CD4-positive, alpha-beta memory T cell (primary cell): ENCODE measurements around the gene LRP1. TPM values are rescaled to one million over a fixed set of nuclear protein-coding genes. Genes with fewer than 3 reads are reported as not detected.

ENCODE experiments used
- CTCF ChIA-PET: fragments of 350-600 bp; sonication (Branson Sonifier 250); formaldehyde crosslinking; loops from one replicate; lab custom pipeline; 2021; ENCODE audit warnings: inconsistent platforms; ENCODE audit not compliant: partially characterized antibody; lab: Charles Lee
- POLR2A ChIA-PET: fragments of 350-600 bp; sonication (Branson Sonifier 250); formaldehyde crosslinking; loops from one replicate; lab custom pipeline; 2021; ENCODE audit not compliant: partially characterized antibody; lab: Charles Lee
- DNase-seq, 5 donors: peaks; one replicate each; pipeline versions ENCODE4 v3.0.0 to v3.0.0-alpha.2; 2020 to 2022; ENCODE audit warnings: mixed read lengths in 1 of 5
- H3K27ac ChIP-seq: one replicate; pipeline ENCODE4 v1.7.0; 2013; ENCODE audit warnings: low read depth, low read length
- H3K27me3 ChIP-seq: 2 replicates; pipeline ENCODE4 v1.7.0; 2013; ENCODE audit warnings: mild to moderate bottlenecking, low read length, moderate library complexity; ENCODE audit not compliant: insufficient read depth
- H3K36me3 ChIP-seq: 2 replicates; pipeline ENCODE4 v1.7.0; 2013; ENCODE audit warnings: mild to moderate bottlenecking, low read length, moderate library complexity; ENCODE audit not compliant: insufficient read depth
- H3K4me1 ChIP-seq: 2 replicates; pipeline ENCODE4 v1.7.0; 2013; ENCODE audit warnings: mild to moderate bottlenecking, low read length, moderate library complexity; ENCODE audit not compliant: insufficient read depth
- H3K4me3 ChIP-seq, 2 donors: one replicate each; pipeline ENCODE4 v1.7.0; 2013; ENCODE audit warnings: low read length in 2 of 2, mild to moderate bottlenecking in 1 of 2
- H3K9me3 ChIP-seq, 2 donors: one replicate each; pipeline ENCODE4 v1.7.0; 2013; ENCODE audit warnings: low read length in 2 of 2, control low read depth in 1 of 2; ENCODE audit not compliant: control insufficient read depth in 1 of 2
- H3K27ac Mint-ChIP-seq, 7 donors: one replicate each; pipeline ENCODE4 v1.8.0; 2020 to 2021; ENCODE audit warnings: mixed read lengths in 7 of 7, mild to moderate bottlenecking in 6 of 7, inconsistent platforms in 3 of 7, moderate library complexity in 3 of 7
- H3K27me3 Mint-ChIP-seq, 2 donors: one replicate each; pipeline ENCODE4 v1.8.0; 2020 to 2021; ENCODE audit warnings: mixed read lengths in 2 of 2
- H3K36me3 Mint-ChIP-seq, 2 donors: one replicate each; pipeline ENCODE4 v1.8.0; 2020 to 2021; ENCODE audit warnings: mixed read lengths in 2 of 2, inconsistent platforms in 1 of 2, mild to moderate bottlenecking in 1 of 2
- H3K4me1 Mint-ChIP-seq, 4 donors: one replicate each; pipeline ENCODE4 v1.8.0; 2020 to 2021; ENCODE audit warnings: mixed read lengths in 4 of 4, mild to moderate bottlenecking in 1 of 4
- H3K4me3 Mint-ChIP-seq, 8 donors: one replicate each; pipeline ENCODE4 v1.8.0; 2020 to 2021; ENCODE audit warnings: mixed read lengths in 8 of 8, mild to moderate bottlenecking in 7 of 8, moderate library complexity in 6 of 8, inconsistent platforms in 3 of 8
- H3K9me3 Mint-ChIP-seq, 8 donors: one replicate each; pipeline ENCODE4 v1.8.0; 2020 to 2021; ENCODE audit warnings: mixed read lengths in 8 of 8, mild to moderate bottlenecking in 5 of 8, inconsistent platforms in 3 of 8, moderate library complexity in 1 of 8
- intact Hi-C: fragments of 100-400 bp; cut with micrococcal nuclease; formaldehyde crosslinking; loops from one replicate; pipeline ENCODE4 v1.15.1; 2023
- polyA plus RNA-seq, 2 donors: library from polyadenylated mRNA; unstranded; fragments of 300-500 nt; fragmentation: Illumina TruSeq; gene quantifications; one replicate each; pipeline ENCODE4 v1.2.3, GENCODE V29; 2021
- total RNA-seq, 2 experiments: library from RNA; stranded (reverse); gene quantifications; one replicate each; pipeline ENCODE4 v1.2.3, GENCODE V29; 2021

Gene LRP1
- total and polyA plus RNA-seq, 4 experiments from 2014 or later: 0.38 to 11.6 (median 9.7) TPM; not detected in 1

DNA sequence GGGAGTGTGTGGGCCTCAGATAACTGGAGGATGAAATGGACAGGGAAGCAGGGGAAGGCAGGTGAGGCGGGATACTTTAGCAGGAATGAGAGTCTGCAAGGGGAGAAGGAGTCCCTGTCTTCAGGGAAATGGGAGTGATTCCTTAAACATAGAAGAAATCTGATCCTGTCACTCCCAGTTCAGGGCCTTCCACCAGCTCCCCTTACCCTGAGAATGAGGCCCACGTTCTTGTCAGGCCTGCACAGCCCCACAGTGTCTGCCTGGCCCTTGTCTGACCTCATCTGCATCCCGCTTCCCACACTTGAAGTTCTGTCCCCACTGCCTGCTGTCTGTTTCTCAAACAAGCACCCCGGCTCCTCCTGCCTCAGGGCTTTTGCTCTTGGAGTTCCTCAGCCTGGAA, 31.8 kb downstream of the LRP1 start:
- POLR2A ChIA-PET: no interaction called here
- no peak overlapping the region for H3K4me3 Mint-ChIP-seq
- no peaks in the 10 kb centered on the region for H3K9me3 Mint-ChIP-seq

DNA sequence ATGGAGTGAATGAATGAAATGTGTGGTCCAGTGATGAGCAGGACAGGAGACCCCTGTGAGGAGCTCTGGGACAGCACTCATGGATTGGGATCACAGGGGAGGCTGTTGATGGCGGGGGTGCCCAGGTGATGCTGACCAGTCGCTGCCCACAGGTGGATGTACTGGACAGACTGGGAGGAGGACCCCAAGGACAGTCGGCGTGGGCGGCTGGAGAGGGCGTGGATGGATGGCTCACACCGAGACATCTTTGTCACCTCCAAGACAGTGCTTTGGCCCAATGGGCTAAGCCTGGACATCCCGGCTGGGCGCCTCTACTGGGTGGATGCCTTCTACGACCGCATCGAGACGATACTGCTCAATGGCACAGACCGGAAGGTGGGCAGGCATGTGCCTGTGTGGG, 32.5 kb downstream of the LRP1 start:
- H3K9me3 ChIP-seq: no peaks in the 10 kb centered on the region
- no peaks in the 10 kb centered on the region for H3K36me3 ChIP-seq
- H3K4me3 Mint-ChIP-seq: no peak overlapping the region
- H3K4me1 Mint-ChIP-seq: peaks cover 4 to 10% (median 7%) of the 10 kb centered on the region in 4 donors
- no peak overlapping the region for H3K4me3 ChIP-seq
- CTCF ChIA-PET: interaction anchor here (1.4 kb wide), 1 partner anchor 53 kb away, joined by 4 read pairs; no protein-coding TSS in a partner anchor
- no peak overlapping the region for H3K27ac ChIP-seq
- H3K4me1 ChIP-seq: no peaks in the 10 kb centered on the region
- DNase-seq: no peak
- H3K27ac Mint-ChIP-seq: no peak overlapping the region
- H3K27me3 Mint-ChIP-seq: no peaks in the 10 kb centered on the region
- no peaks in the 10 kb centered on the region for H3K27me3 ChIP-seq
- intact Hi-C loops: no loop called here
- no peaks in the 10 kb centered on the region for H3K9me3 Mint-ChIP-seq
- POLR2A ChIA-PET: no interaction called here
- peaks cover 0 to 10% of the 10 kb centered on the region in 2 donors for H3K36me3 Mint-ChIP-seq

More for the DNA sequence above, 31.8 kb downstream of the LRP1 start:
- Mint-ChIP-seq H3K36me3 (peaks cover 0 to 10% of the 10 kb centered on the region in 2 donors), H3K27ac (no peak overlapping the region), H3K27me3 (no peaks in the 10 kb centered on the region), H3K4me1 (peaks cover 4 to 10% (median 7%) of the 10 kb centered on the region in 4 donors)
- no peaks in the 10 kb centered on the region for H3K9me3 ChIP-seq
- no peaks in the 10 kb centered on the region for H3K27me3 ChIP-seq
- no peak for DNase-seq
- intact Hi-C loops: no loop called here
- H3K36me3 ChIP-seq: no peaks in the 10 kb centered on the region
- no peak overlapping the region for H3K27ac ChIP-seq
- CTCF ChIA-PET: interaction anchor here (1.0 kb wide), 1 partner anchor 23 kb away, joined by 3 read pairs; no protein-coding TSS in a partner anchor
- H3K4me1 ChIP-seq: no peaks in the 10 kb centered on the region
- no peak overlapping the region for H3K4me3 ChIP-seq

DNA sequence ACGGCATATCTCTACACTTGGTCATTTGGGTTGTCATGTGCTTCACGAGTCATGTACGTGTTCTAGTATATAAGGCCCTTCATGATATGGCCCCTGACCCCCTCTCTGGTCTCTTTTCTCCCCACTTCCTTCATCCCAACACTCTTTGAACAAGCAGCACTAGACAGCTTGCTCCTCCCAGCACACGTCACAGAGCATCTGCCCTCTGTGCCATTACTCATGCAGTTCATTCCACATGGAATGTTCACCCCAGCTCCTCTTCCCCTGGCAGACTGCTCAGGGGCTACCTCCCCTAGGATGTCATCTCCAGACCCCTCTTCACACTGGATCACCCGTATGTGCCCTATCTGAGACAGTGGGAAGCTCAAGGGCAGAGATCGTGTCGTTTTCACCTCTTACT, 33.2 kb downstream of the LRP1 start:
- no peak overlapping the region for H3K27ac ChIP-seq
- H3K27me3 Mint-ChIP-seq: no peaks in the 10 kb centered on the region
- no peak overlapping the region for H3K4me3 ChIP-seq
- no peaks in the 10 kb centered on the region for H3K36me3 ChIP-seq
- H3K9me3 Mint-ChIP-seq: no peaks in the 10 kb centered on the region
- no peak for DNase-seq
- H3K9me3 ChIP-seq: no peaks in the 10 kb centered on the region
- POLR2A ChIA-PET: no interaction called here
- intact Hi-C loops: no loop called here
- H3K36me3 Mint-ChIP-seq: peaks cover 0 to 10% of the 10 kb centered on the region in 2 donors
- no peak overlapping the region for H3K4me3 Mint-ChIP-seq
- no peak overlapping the region for H3K27ac Mint-ChIP-seq
- H3K27me3 ChIP-seq: no peaks in the 10 kb centered on the region
- CTCF ChIA-PET: interaction anchor here (1.4 kb wide), 1 partner anchor 52 kb away, joined by 4 read pairs; no protein-coding TSS in a partner anchor
- H3K4me1 ChIP-seq: no peaks in the 10 kb centered on the region
- H3K4me1 Mint-ChIP-seq: peaks cover 4 to 10% (median 7%) of the 10 kb centered on the region in 4 donors

DNA sequence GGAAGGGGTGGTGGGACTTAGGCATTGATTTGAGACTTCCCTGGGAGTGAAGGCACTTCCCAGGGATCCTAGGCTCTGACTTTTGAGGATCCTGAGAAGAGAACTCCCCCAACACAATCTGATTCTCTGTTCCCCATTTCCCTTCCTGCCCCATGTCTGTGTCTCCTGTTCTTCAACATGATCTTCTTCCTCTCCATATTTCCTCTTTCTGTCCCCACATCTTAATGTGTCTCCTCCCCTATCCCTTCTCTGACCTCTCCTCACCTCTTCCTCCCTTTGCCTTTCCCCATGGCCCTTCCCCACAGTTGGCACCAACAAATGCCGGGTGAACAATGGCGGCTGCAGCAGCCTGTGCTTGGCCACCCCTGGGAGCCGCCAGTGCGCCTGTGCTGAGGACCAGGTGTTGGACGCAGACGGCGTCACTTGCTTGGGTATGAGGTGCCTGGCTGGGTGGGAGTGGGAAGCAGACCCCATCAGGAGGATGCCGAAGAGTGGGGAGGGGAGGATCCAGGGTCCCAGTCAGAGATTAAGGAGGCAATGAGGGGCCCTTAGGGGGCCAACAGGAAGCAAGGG, 34.4 kb downstream of the LRP1 start:
- H3K27ac Mint-ChIP-seq: no peak overlapping the region
- H3K4me1 ChIP-seq: no peaks in the 10 kb centered on the region
- no peak for DNase-seq
- H3K4me3 Mint-ChIP-seq: no peak overlapping the region
- H3K27me3 Mint-ChIP-seq: no peaks in the 10 kb centered on the region
- H3K9me3 ChIP-seq: no peaks in the 10 kb centered on the region
- peaks cover 2 to 6% (median 4%) of the 10 kb centered on the region in 4 donors for H3K4me1 Mint-ChIP-seq
- H3K9me3 Mint-ChIP-seq: no peaks in the 10 kb centered on the region
- POLR2A ChIA-PET: no interaction called here
- no peaks in the 10 kb centered on the region for H3K27me3 ChIP-seq
- no peak overlapping the region for H3K4me3 ChIP-seq
- intact Hi-C loops: no loop called here
- H3K27ac ChIP-seq: no peak overlapping the region
- H3K36me3 ChIP-seq: no peaks in the 10 kb centered on the region
- peaks cover 0 to 7% of the 10 kb centered on the region in 2 donors for H3K36me3 Mint-ChIP-seq
- CTCF ChIA-PET: no interaction called here

DNA sequence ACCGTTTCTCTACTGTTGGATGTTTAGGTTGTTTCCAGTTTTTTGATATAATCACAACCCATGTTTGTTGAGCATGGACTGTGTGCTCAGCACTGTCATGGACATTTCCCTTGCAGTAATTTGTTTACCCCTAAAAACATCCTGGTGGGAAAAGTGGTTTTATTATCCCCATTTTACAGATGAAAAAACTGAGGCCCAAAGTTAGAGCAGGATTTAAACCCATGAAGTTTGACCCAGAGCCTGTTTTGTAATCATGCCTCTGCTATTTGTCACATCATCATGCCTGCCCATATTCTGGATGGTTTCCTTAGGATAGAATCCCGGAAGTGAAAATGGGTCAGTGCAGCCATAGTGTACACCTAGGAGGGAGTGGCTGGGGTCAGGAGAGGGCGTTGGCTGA, 36.2 kb downstream of the LRP1 start:
- Histone ChIP-seq H3K27me3 (no peaks in the 10 kb centered on the region), H3K36me3 (no peaks in the 10 kb centered on the region), H3K9me3 (no peaks in the 10 kb centered on the region), H3K4me1 (no peaks in the 10 kb centered on the region), H3K4me3 (no peak overlapping the region), H3K27ac (no peak overlapping the region)
- no peak overlapping the region for H3K4me3 Mint-ChIP-seq
- H3K4me1 Mint-ChIP-seq: peaks cover 0 to 2% (median 0%) of the 10 kb centered on the region in 4 donors
- H3K9me3 Mint-ChIP-seq: no peaks in the 10 kb centered on the region
- ChIA-PET POLR2A (no interaction called here), CTCF (no interaction called here)
- no peaks in the 10 kb centered on the region for H3K27me3 Mint-ChIP-seq
- peak overlapping the region in 2 of 7 donors; percentile 51 to 76 for H3K27ac Mint-ChIP-seq
- H3K36me3 Mint-ChIP-seq: peaks cover 0 to 7% of the 10 kb centered on the region in 2 donors
- intact Hi-C loops: no loop called here
- no peak for DNase-seq

DNA sequence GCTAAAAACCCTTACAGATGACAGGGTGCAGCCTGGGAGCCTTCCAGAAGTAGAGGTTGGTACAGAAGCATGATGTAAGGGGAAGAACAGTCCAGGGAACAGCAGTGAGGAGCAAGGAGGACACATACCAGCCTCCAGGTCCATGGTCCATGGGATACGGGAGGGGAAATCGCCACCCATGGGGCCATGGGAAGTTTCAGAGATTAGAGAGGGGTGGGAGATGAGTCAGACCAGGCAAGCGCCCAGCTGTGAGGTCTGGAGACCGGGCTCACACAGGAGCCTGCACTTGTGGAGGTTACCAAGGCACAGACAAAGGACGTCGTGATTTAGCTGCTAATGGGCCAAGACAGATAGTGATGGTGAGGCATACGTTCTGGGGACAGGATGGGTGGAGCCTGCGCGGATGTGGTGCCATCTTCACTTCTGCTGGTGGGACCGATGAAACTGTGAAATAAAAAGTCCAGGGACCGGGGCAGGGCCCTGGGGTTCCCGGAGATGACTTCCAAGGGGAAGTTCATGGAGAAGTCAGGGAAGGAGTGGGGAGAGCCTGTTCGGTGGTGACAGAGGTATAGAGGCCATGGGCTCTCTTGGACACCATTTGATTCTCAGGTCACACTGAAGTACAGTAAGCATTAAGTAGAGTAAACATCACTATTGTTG, 36.8 kb downstream of the LRP1 start:
- H3K27me3 ChIP-seq: no peaks in the 10 kb centered on the region
- ChIA-PET POLR2A (no interaction called here), CTCF (no interaction called here)
- Mint-ChIP-seq H3K36me3 (peaks cover 0 to 7% of the 10 kb centered on the region in 2 donors), H3K4me3 (no peak overlapping the region), H3K9me3 (no peaks in the 10 kb centered on the region), H3K27me3 (no peaks in the 10 kb centered on the region), H3K27ac (peak overlapping the region in 1 of 7 donors; percentile 75), H3K4me1 (peaks cover 0 to 2% (median 0%) of the 10 kb centered on the region in 4 donors)
- intact Hi-C loops: no loop called here
- H3K4me3 ChIP-seq: no peak overlapping the region
- no peaks in the 10 kb centered on the region for H3K36me3 ChIP-seq
- no peak for DNase-seq
- no peak overlapping the region for H3K27ac ChIP-seq
- no peaks in the 10 kb centered on the region for H3K4me1 ChIP-seq
- no peaks in the 10 kb centered on the region for H3K9me3 ChIP-seq

DNA sequence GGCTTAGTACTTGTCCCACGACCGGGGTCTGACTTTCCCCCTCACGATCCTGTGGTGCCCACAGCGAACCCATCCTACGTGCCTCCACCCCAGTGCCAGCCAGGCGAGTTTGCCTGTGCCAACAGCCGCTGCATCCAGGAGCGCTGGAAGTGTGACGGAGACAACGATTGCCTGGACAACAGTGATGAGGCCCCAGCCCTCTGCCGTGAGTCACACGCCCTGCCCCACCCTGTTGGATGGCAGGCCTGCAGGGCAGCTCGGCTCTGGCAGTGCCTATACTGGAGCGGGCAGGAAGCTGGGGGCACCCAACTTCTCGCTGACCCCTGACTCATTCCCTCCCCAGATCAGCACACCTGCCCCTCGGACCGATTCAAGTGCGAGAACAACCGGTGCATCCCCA, 37.5 kb downstream of the LRP1 start:
- H3K36me3 ChIP-seq: no peaks in the 10 kb centered on the region
- intact Hi-C loops: no loop called here
- H3K9me3 ChIP-seq: no peaks in the 10 kb centered on the region
- ChIA-PET CTCF (no interaction called here), POLR2A (no interaction called here)
- Mint-ChIP-seq H3K27me3 (no peaks in the 10 kb centered on the region), H3K4me3 (no peak overlapping the region), H3K36me3 (peaks cover 0 to 7% of the 10 kb centered on the region in 2 donors), H3K4me1 (peaks cover 0 to 2% (median 0%) of the 10 kb centered on the region in 4 donors), H3K27ac (no peak overlapping the region), H3K9me3 (no peaks in the 10 kb centered on the region)
- no peak overlapping the region for H3K27ac ChIP-seq
- H3K27me3 ChIP-seq: no peaks in the 10 kb centered on the region
- no peaks in the 10 kb centered on the region for H3K4me1 ChIP-seq
- DNase-seq: no peak
- no peak overlapping the region for H3K4me3 ChIP-seq
